GM21576 (cell line): ENCODE data around the gene SEC23IP.
"Not testable (repeated sequence)": the region's sequence is repeated elsewhere in the genome, so short reads cannot be mapped to it uniquely, and the experiment has no call there.

Experiments
- ATAC-seq: cut with Tn5 transposase; IDR thresholded peaks from one replicate; pipeline ENCODE4 v1.9.1; 2021; ENCODE audit warnings: mild to moderate bottlenecking, moderate library complexity; ENCODE audit not compliant: unreplicated experiment

SEC23IP gene

DNA sequence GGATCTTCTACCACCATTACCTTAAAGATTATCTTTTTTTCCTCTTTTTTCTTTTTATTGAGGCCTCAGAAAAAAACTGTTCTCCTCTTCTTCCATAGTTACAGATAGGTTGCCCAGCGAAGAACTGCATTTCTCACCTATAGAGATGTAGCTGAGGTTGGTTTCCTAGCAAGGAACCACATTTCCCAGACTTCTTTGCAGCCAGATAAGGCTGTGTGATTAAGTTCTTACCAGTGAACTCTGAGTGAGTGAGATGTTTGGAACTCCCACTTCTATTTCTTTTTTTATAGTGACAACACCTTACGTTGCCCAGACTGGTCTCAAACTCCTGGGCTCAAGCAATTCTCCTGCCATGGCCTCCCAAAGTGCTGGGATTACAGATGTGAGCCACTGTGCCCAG lies 14.0 kb upstream of the SEC23IP start:
- ATAC-seq, result no peak

DNA sequence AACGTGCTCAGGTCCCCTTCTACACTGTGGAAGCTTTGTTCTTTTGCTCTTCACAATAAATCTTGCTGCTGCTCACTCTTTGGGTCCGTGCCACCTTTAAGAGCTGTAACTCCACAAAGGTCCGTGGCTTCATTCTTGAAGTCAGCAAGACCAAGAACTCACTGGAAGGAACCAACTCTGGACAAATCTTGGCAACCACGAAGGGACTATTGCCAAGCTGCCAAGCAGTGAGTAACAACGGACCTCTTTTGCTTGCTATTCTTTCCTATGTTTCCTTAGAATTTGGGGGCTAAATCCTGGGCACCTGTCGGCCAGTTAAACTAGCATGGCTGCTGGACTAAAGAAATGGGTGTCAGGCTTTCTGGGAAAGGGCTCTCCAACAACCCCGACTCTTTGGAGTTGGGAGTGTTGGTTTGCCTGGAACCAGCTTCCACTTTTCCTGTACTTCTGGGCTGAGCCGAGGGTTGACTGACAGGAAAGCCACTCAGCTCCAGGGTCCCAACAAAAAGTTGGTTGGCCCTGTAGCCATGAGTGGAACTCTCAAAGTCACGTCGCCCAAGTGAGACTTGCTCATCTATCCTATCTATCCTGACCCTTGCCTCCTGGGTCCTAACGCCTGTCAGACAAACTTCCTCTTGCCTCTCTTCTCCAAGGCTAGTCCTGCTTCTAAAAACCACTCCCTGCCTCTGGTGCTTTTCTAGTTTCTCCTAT lies 8.5 kb upstream of the SEC23IP start:
- not testable (repeated sequence) for ATAC-seq

GRCh38 chr10:119886070-119886469 lies 6.5 kb upstream of the SEC23IP start:
- not testable (repeated sequence) for ATAC-seq

GRCh38 chr10:119888715-119889114 lies 3.8 kb upstream of the SEC23IP start:
- ATAC-seq, result not testable (repeated sequence)

DNA sequence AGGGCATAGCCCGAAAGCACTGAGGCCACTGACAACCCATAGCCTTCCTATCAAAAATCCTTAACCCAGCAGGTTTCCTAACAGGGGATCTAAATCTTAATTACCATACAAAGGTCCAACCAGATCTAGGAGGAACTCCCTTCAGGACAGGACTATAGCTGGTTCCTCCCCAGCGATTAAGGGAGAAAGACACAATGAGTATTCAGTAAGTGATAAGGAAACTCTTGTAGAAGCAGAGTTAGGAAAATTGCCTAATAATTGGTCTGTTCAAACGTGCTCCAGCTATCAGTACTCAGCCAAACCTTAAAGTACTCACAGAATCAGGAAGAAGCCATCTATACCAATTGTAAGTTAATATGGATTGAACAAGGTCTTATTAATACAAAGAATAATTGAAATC lies 3.3 kb upstream of the SEC23IP start:
- ATAC-seq, result not testable (repeated sequence)

DNA sequence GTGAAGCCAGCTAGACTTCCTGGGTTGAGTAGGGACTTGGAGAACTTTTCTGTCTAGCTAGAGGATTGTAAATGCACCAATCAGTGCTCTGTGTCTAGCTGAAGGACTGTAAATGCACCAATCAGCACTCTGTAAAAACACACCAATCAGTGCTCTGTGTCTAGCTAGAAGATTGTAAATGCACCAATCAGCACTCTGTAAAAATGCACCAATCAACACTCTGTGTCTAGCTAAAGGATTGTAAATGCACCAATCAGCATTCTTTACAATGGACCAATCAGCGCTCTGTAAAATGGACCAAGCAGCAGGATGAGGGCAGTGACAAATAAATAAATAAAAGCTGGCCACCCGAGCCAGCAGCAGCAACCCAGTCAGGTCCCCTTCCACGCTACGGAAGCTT lies 2.2 kb upstream of the SEC23IP start:
- not testable (repeated sequence) for ATAC-seq

DNA sequence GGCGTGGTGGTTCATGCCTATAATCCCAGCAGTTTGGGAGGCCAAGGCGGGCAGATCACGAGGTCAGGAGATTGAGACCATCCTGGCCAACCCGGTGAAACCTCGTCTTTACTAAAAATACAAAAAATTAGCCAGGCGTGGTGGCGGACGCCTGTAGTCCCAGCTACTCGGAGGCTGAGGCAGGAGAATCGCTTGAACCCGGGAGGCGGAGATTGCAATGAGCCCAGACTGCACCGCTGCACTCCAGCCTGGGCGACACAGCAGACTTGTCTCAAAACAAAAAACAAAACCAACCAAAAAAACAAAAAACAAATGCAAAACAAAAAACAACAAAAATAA lies 712 bp upstream of the SEC23IP start:
- not testable (repeated sequence) for ATAC-seq

GRCh38 chr10:119893074-119893473 lies 544 bp downstream of the SEC23IP start:
- no peak for ATAC-seq

DNA sequence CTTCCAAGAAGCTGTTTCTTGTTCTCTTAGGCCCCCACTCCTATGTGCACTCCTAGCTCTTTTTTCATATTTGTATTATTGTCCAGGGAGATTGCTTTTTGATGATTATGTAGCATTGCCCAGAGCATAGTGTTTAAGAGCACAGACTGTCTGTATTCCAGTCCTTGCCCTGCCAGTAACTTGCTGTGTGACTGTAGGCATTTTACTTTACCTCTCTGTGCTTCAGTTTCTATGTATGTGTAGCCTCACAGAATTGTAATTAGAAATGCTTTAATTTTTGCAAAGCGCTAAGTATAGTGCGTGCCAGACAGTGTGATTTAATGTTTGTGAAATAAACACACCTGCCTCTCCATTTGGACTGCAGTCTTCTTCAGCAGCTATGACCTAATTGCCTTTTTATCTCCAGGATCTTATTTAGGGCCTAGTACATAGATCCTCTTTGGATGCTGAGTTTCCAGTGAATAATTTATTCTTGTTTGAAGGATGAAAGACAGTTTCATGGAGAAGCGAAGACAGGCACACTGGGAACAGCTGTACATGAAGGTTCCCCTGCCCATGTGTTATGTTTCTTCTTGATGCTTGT lies 1.4 kb downstream of the SEC23IP start:
- ATAC-seq, result no peak

DNA sequence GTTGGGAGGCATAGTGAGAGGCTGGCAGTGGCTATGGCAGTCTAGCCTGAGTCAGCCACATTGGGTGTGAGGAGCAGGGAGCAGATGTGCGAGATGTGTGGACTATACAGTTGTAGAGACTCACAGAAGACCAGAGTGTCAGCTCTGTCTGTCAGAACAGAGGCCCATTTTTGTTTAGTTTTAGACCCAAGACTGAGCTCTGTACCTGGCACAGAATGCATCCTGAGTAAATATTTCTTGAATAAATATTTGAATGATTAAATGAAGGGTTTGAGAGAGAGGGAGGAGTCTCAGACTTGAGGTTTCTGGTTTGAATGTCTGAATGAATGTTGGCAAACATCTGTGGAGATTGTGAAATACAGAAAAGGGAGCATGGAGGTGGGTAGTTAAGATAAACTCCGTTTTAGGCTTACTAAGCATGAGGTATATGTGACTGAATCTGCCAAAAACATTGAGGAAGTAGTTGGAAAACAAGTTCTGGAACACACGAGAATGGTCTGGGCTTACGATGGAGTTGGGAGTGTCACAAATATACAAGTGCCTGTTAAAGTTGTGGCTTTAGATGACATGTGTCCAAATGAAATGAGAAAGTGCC lies 3.6 kb downstream of the SEC23IP start:
- ATAC-seq, result no peak

GRCh38 chr10:119896937-119897770 lies 4.6 kb downstream of the SEC23IP start:
- no peak for ATAC-seq

DNA sequence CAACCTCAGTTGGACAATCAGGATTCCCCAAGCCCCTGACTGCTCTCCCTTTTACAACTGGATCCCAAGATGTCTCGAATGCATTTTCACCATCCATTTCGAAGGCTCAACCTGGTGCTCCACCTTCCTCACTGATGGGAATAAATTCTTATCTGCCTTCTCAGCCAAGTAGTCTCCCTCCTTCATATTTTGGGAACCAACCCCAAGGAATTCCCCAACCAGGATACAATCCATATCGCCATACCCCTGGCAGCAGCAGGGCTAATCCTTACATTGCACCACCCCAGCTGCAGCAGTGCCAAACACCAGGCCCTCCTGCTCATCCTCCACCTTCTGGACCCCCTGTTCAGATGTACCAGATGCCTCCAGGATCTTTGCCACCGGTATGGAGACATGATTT lies 6.0 kb downstream of the SEC23IP start:
- ATAC-seq, result no peak

DNA sequence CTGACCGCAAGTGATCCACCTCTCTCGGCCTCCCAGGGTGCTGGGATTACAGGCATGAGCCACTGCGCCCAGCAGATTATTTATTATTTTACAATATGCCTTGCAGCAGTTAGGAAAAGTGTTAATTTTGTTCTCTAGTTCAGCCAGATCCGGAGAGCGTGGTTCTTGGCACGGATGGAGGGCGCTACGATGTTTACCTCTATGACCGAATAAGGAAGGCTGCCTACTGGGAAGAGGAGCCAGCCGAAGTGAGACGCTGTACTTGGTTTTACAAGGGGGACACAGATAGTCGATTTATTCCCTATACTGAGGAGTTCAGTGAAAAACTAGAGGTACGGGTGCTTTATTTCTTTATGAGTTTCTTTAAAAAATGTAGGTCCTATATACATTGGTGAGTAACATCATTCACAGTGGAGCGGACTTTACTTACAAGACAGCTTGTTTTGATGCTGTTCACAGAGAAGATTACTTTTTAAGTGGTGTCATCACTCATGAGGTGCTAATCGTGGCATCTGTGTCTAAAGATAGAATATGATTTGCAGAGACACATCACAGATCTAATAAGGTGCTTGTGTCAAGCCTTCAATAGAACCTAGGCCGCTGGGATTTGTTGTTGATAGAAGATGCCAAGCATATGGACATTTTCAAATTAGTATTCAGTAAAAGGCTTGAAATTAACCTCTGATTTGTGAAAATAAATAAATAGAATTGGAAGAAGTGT lies 11.6 kb downstream of the SEC23IP start:
- no peak for ATAC-seq

GRCh38 chr10:119907695-119908094 lies 15.2 kb downstream of the SEC23IP start:
- not testable (repeated sequence) for ATAC-seq

DNA sequence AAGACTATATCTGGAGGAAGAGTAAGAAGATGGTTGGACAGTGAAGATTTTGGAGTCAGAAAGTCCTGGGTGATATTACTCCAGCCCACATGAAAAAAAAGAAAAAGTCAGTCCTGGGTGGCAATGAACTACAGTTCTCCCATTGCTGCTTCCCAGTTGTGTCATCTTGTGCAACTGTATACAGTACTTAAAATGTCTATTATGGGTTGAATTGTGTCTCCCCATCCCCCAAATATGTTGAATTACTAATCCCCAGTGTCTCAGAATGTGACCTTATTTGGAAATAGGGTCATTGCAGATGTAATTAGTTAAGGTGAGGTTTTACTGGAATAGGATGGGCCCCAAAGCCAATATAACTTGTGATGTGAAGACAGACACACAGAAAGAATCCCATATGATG lies 15.6 kb downstream of the SEC23IP start:
- ATAC-seq, result no peak

DNA sequence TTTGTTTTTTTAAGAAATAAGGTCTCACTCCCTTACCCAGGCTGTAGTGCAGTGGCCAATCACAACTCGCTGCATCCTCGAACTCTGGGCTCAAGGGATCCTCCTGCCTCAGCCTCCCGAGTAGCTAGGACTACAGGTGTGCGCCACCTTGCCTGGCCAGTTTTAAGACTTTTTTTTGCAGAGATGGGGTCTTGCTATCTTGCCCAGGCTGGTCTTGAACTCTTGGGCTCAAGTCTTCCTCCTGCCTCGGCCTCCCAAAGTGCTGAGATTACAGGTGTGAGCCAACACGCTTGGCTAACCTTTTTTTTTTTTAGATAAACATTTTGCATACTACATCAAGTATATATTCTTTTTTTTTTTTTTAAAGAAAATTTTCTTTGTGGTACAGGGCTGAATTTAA lies 18.2 kb downstream of the SEC23IP start:
- ATAC-seq, result no peak

DNA sequence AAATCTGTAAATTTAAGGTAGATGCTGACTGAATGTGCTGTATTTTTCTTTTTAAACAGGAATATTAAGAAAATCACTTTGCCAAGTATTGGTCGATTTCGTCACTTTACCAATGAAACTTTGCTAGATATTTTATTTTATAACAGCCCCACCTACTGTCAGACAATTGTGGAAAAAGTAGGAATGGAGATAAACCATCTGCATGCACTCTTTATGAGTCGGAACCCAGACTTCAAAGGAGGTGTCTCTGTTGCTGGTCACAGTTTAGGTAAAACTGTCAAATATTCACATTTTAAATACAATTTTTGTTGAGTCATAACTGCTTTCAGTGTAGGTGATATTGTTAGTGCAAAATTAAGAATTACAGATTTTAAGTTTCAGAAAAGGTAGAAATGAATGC lies 25.2 kb downstream of the SEC23IP start:
- no peak for ATAC-seq

- ATAC-seq, result no peak
Measured at GRCh38 chr10:119919271-119919670, 26.7 kb downstream of the SEC23IP start.

DNA sequence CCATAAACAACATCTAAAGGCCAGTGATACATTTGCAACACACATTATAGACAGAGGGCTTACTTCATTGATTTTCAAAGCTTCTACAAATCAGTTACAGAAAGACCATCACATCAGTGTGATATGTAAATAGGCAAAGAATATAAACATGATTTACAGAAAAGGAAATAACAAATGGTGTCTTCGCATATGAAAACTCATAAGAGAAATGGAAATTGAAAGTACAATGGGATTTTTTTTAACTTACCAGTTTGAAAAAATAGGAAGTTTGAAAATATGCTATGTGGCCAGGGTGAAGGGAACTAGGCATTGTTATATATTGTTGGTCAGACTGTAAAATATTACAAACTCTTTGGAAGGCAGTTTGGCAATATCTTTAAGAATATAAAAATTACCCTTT lies 27.3 kb downstream of the SEC23IP start:
- ATAC-seq, result peak; percentile 60

- ATAC-seq, result no peak
Measured at GRCh38 chr10:119928411-119928810, 35.9 kb downstream of the SEC23IP start.

DNA sequence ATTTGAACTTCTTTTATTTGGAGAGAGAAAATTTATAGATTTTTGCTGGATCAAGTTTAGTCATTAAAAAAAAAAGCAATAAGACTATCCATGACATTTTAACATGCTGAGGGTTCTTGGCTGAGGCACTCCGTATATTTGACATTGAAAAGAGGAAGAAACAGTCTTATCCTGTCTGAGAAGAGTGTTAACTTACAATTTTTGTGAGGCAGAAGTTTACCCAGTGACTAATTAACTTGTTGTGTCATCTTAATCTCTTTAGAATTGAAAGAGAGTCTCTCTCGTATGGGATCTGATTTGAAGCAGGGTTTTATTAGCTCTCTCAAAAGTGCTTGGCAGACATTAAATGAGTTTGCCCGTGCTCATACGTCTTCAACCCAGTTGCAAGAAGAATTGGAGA lies 39.3 kb downstream of the SEC23IP start:
- ATAC-seq, result no peak
